ENCODE data around the gene FGFR1OP2. TPM values are rescaled to one million over a fixed set of nuclear protein-coding genes. Genes with fewer than 3 reads are reported as not detected.
"Not testable (repeated sequence)": the region's sequence is repeated elsewhere in the genome, so short reads cannot be mapped to it uniquely, and the experiment has no call there.

Gene FGFR1OP2
- 10 to 100 TPM; 62.2 to 89.4 (median 63.0) TPM for polyA plus RNA-seq (ENCODE audit: insufficient read length in 4 of 4)

GRCh38 chr12:26937863-26938700, at the start of gene FGFR1OP2, which contains the start of gene INTS13:
TSS of gene FGFR1OP2 (plus strand) at chr12:26938470. CDS start at chr12:26954159, 15,689 bp downstream.
TSS of gene INTS13 (minus strand) at chr12:26937981. CDS start at chr12:26936803, 1,178 bp downstream.
- peak; percentile 98 to 100 (median 99) for DNase-seq (ENCODE audit: low read depth in 4 of 4, low spot score in 3 of 4)

- no peak for DNase-seq (ENCODE audit: low read depth in 4 of 4, low spot score in 3 of 4)
These were observed 47.5 kb upstream of the FGFR1OP2 start for GRCh38 chr12:26890784-26891183.

- DNase-seq (ENCODE audit: low read depth in 4 of 4, low spot score in 3 of 4) = no peak
These were observed 46.6 kb upstream of the FGFR1OP2 start for GRCh38 chr12:26891704-26892103.

- DNase-seq (ENCODE audit: low read depth in 4 of 4, low spot score in 3 of 4) = no peak
These were observed 42.6 kb upstream of the FGFR1OP2 start for GRCh38 chr12:26895672-26896071.

GRCh38 chr12:26896913-26897312, 41.4 kb upstream of the FGFR1OP2 start:
- DNase-seq (ENCODE audit: low read depth in 4 of 4, low spot score in 3 of 4) = no peak

GRCh38 chr12:26903396-26903795, 34.9 kb upstream of the FGFR1OP2 start:
- not testable (repeated sequence) for DNase-seq (ENCODE audit: low read depth in 4 of 4, low spot score in 3 of 4)

- no peak for DNase-seq (ENCODE audit: low read depth in 4 of 4, low spot score in 3 of 4)
These were observed 32.2 kb upstream of the FGFR1OP2 start for GRCh38 chr12:26906024-26906423.

GRCh38 chr12:26906704-26907103, 31.6 kb upstream of the FGFR1OP2 start:
- DNase-seq (ENCODE audit: low read depth in 4 of 4, low spot score in 3 of 4) = no peak

- DNase-seq (ENCODE audit: low read depth in 4 of 4, low spot score in 3 of 4) = peak in 1 of 4 donors; percentile 2
These were observed 19.7 kb upstream of the FGFR1OP2 start for GRCh38 chr12:26918321-26919215.

GRCh38 chr12:26919216-26919555, 19.1 kb upstream of the FGFR1OP2 start:
- no peak for DNase-seq (ENCODE audit: low read depth in 4 of 4, low spot score in 3 of 4)

GRCh38 chr12:26921886-26922285, 16.4 kb upstream of the FGFR1OP2 start:
- no peak for DNase-seq (ENCODE audit: low read depth in 4 of 4, low spot score in 3 of 4)

- no peak for DNase-seq (ENCODE audit: low read depth in 4 of 4, low spot score in 3 of 4)
These were observed 9.6 kb upstream of the FGFR1OP2 start for GRCh38 chr12:26928661-26929060.

GRCh38 chr12:26929590-26929989, 8.7 kb upstream of the FGFR1OP2 start:
- DNase-seq (ENCODE audit: low read depth in 4 of 4, low spot score in 3 of 4) = no peak

- no peak for DNase-seq (ENCODE audit: low read depth in 4 of 4, low spot score in 3 of 4)
These were observed 2.5 kb upstream of the FGFR1OP2 start for GRCh38 chr12:26935636-26936378.

GRCh38 chr12:26936559-26937442, 1.5 kb upstream of the FGFR1OP2 start:
- DNase-seq (ENCODE audit: low read depth in 4 of 4, low spot score in 3 of 4) = no peak

GRCh38 chr12:26937443-26937862, 817 bp upstream of the FGFR1OP2 start:
- DNase-seq (ENCODE audit: low read depth in 4 of 4, low spot score in 3 of 4) = no peak

- DNase-seq (ENCODE audit: low read depth in 4 of 4, low spot score in 3 of 4) = peak in 1 of 4 donors; percentile 30
These were observed 412 bp downstream of the FGFR1OP2 start for GRCh38 chr12:26938701-26939062.

GRCh38 chr12:26939192-26939832, 1.0 kb downstream of the FGFR1OP2 start:
- DNase-seq (ENCODE audit: low read depth in 4 of 4, low spot score in 3 of 4) = no peak

- DNase-seq (ENCODE audit: low read depth in 4 of 4, low spot score in 3 of 4) = no peak
These were observed 1.7 kb downstream of the FGFR1OP2 start for GRCh38 chr12:26939953-26940352.
